Activated naive CD8-positive, alpha-beta T cell treated with anti-CD3 and anti-CD28 coated beads, Interleukin-2, amount 50 U/mL, for 16 hours (primary cell): ENCODE measurements around the gene SIT1.
"Not testable (repeated sequence)": the region's sequence is repeated elsewhere in the genome, so short reads cannot be mapped to it uniquely, and the experiment has no call there.

Source experiments
- DNase-seq: peaks from one replicate; pipeline ENCODE4 v3.0.0-alpha.2; 2020; ENCODE audit warnings: low read depth, low spot score

The SIT1 gene

DNA sequence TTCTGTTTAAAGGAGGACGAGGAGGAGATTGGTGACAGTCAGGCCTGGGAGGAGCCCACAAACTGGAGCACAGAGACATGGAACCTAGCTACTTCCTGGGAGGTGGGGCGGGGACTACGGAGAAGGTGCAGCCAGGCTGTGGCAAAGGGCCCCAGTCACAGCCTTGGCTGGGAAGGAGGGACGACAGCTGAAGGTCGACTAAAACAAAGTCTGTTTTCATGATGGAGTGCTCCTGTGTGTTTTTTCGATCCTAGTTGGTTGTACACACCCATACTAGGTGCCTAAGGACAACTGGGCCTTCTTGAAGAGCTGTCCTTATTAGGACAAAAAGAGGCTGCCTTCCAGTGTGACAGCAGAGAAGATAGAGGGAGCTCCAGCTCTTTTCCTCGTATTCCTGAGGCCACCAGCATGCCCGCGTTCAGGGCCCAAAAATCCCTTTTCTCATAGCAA is 10.3 kb upstream of the SIT1 start:
- DNase-seq, result no peak

DNA sequence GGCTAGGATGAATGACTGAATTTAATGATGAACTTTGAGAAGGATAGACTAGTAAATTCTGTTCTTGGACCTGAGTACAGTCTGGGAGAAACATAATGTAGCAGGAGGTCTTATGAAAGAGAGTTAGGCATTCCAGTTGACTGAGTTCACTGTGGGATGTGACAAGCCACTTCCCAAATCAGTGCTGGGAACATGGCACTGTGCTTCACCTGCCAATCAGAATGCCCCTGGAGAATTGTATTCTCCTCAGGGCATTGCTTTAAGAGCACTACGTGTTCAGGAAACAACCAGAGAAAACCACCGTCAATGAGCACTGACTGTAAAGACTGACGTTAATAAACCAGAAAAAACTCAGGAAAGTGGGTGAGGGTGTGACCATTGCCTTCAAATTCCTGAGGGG is 8.6 kb upstream of the SIT1 start:
- no peak for DNase-seq

DNA sequence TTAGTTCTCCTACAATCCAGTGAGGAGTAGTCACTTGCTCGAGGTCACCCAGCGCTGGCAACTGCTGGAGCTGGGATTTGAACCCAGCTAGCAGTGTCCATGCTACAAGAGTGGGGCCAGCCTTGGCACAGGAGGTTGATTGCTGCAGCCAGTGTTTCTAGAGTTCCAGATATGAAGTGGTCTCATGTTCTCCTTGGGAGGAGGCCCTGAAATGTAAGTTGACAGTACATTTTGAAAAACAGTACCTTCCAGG is 8.2 kb upstream of the SIT1 start:
- DNase-seq, result no peak

DNA sequence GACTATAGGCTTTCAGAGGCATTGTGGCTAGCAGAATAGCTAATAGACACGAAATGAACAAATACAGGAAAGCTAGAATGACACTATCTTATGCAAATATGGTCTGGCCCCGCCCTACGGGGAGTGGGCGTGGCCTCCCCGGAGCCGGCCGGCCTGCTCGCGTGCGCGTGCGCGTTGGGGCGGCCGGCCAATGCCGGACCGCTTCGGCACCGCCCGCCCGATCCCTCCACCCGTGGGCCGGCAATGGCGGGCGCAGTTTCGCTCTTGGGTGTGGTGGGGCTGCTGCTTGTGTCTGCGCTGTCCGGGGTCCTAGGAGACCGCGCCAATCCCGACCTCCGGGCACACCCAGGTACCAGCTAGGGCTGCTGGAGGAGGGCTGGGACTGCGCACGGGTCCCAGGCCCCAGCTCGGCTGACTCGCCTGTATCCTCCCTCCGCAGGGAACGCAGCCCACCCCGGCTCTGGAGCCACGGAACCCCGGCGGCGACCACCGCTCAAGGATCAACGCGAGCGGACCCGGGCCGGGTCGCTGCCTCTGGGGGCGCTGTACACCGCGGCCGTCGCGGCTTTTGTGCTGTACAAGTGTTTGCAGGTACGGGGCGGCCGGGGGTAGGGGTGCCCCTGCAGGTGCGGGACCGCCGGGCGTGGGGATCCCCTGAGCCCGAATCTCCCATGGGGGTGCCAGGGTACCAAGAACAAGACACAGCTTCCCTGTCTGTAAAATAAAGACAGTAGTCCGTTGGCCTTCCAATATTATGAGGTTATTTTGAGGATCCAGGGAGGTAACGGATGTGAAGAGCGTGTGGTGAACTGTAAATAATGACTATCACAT is 7.6 kb upstream of the SIT1 start, which contains the start of gene CCDC107:
Gene CCDC107 (plus strand): TSS at position 156 of the 831 bp plus-strand sequence. CDS start 88 bp downstream, at position 244.
- DNase-seq, result peak; percentile 58

DNA sequence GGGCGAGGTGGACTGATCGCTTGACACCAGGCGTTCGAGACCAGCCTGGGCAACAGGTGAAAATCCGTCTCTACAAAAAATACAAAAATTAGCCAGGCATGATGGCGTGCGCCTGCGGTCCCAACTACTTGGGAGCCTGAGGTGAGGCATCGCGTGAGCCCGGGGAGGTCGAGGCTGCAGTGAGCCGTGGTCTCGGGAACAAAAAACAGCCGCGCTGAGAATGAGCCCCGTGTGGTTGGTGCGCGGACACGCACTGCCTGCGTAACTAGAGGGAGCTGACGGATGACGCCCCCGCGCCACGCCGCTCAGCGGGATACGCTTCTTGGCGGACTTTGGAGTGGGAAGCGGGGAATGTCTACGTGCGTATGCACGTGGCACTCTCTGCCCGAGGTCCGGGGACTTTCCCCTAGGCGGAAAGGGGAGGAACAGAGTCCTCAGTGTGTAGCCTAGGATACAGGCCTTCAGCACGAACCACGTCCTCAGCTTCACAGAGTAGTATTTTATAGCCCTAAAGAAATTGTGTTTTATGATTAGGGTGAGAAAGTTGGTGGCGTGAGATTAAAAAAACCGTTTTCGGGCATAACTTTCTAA is 6.9 kb upstream of the SIT1 start, which contains the start of gene RMRP:
Gene RMRP (minus strand): TSS at position 474 of the 591 bp plus-strand sequence.
- peak; percentile 76 for DNase-seq

DNA sequence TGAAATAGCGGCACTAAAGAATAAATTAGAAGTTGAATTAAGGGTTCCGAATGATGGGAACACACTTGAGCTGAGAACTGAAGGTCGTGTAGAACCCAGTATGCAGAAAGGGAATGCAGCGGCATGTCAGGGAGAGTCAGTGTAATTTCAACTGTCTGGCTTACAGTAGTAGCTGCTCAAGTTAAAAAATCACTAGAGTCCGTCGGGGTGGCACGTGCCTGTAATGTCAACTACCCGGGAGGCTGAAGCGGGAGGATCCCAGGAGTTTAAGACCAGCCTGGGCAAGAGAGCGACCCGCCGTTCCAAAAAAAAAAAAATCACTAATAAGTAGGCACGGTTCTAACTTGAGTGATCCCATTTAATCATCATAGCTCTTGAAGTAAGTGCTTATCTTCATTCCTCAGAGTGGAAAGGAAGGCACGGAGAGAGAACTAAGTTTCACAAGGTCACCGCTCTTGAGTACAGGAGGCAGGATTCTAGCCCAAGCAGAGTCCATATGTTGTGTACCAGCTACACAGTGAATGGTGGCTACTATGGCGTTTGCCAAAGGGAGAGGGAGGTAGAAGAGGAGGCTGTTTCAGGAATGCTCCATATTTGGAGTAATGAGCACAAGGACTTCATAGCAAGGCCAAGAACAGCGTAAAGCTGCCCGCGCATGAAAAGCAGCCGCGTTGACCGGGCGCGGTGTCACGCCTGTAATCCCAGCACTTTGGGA is 6.3 kb upstream of the SIT1 start:
- no peak for DNase-seq

DNA sequence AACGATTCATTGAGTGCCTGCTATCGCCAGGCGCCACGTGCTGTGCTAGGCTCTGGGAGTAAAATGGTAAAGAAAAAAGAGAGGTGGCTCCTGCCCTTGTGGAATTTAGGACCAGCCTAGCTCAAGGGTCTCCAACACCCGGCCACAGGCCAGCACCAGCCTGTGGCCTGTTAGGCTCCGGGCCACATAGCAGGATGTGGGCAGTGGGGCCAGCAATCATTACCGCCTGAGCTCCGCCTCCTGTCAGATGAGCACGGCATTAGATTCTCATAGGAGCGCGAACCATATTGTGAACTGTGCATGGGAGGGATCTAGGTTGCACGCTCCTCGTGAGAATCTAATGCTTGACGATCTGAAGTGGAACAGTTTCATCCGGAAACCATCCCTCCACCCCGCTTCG is 5.6 kb upstream of the SIT1 start:
- DNase-seq, result no peak

DNA sequence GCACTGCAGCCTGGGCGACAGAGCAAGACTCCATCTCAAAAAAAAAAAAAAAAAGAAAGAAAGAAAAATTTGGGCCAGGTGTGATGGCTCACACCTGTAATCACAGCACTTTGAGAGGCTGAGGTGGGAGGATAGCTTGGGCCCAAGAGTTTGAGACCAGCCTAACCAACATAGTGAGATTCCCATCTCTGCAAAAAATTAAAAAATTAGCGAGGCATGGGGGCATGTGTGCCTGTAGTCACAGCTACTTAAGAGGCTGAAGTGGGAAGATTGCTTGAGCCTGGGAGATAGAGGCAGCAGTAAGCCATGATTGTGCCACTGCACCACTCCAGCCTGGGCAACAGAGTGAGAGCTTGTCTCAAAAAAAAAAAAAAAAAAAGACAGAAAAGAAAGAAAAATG is 2.9 kb upstream of the SIT1 start:
- no peak for DNase-seq

DNA sequence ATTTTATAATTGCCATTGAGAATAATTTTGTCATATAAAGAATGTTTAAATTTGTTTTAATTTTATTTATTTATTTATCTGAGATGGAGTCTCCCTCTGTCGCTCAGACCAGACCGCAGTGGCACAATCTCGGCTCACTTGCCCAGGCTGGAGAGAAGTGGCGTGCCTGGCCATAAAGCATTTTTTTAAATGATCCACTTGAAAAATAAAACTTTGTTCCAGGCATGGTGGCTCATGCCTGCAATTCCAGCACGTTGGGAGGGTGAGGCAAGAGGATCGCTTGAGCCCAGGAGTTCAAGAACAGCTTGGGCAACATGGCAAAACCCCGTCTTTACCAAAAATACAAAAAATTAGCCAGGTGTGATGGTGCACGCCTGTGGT is 2.1 kb upstream of the SIT1 start:
- DNase-seq, result no peak

DNA sequence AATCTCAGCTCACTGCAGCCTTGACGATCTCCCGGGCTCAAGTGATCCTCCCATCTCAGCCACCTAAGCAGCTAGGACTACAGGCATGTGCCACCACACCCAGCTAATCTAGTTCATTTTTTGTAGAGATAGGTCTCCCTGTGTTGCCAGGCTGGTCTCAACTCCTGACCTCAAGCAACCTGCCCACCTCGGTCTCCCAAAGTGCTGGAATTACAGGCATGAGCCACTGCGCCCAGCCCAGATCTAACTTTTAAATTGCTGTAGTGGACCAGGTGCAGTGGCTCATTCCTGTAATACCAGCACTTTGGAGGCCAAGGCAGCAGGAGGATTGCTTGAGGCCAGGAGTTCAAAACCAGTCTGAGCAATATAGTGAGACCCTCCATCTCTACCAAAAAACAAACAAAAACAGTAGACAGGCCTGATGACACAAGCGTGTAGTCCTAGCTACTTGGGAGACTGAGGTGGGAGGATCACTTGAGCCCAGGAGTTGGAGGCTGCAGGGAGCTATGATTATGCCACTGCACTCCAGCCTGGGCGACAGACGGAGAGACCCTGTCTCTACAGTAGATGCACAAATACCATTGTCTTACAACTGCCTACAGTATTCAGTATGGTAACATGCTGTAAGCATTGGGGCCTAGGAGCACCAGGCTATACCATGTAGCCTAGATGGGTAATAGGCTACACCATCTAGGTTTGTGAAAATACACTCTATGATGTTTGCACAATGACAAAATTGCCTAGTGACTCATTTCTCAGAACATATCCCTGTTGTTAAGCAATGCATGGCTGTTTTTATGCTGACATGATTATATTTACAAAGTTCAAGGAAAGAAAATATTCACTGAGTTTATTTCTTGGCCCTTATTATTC is 1.5 kb upstream of the SIT1 start:
- DNase-seq, result no peak

DNA sequence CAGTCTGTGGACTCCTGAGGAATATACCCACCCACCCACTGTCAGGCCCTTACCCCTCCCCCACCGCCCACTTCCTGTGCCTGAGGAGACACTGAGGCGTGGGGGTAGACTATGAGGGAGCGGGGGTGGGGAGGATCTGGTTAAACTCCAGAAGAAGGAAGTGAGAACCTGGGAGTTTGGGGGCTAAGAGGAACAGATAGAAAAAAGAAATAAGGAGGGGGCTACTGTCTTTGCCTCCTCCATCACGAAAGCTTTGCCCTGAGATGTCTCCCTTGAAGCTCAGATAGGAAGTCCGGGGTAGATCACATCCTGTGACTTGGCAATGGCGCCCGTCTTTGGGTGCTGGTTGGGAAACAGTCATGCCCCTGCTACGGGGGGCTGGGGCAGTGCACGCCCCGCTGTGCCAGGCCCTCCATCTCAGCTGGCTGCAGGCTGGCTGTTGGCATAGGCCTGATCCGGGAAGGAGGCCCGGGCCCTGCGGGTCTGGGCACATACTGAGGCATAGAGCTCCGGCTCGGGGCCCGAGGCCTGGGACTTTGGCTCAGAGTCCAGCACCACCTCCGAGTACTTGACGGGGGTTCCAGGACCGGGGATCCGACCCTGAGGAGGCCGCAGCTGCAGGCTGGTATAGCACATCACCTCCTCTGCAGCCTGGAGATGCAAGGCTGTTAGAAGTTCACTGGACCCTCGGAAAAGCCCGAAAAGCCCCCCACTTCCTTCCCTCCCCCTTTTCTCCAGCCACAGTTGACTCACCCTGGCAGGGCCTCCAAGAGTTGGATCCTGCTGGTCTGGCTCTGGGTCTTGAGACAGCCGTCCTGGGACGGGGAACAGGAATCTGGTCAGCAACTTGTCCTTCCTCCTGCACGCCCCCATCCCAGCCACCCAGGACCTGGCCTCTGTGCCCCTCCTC is 1.0 kb downstream of the SIT1 start:
- DNase-seq, result no peak

DNA sequence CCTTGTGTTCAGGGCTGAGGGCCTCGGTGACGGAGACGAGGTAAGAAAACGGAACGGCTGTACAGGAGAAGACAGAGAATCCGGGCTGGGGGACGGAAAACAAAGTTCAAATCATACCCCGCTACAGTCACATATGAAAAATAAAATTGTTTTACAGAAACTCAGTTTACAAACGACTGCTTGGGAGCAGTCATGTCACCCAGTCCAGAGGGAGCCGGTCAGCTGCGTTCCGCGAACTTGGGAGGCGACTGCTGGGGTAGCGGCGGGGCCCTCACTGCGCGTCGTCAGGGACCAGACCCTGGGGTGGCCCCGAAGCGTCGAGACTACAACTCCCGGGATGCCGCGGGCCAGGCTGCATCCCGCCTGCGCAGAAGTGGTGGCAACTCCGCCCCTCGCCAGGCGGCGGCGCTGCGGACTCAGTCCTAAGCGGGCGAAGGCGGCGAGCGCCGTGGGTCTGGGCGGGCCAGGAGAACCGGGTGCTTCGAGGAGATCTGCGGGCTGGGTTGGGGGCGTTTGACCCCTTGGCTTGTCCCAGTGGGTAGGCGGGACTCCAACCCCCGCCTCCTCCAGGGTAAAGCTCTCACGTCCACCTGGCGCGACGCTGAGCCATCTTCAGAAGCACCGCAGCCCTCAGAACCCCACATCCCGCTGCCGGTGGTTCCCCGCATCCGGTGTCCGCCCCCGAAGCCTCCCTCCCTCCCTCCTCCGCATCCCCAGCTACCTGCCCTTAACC is 4.0 kb downstream of the SIT1 start:
- peak; percentile 79 for DNase-seq

DNA sequence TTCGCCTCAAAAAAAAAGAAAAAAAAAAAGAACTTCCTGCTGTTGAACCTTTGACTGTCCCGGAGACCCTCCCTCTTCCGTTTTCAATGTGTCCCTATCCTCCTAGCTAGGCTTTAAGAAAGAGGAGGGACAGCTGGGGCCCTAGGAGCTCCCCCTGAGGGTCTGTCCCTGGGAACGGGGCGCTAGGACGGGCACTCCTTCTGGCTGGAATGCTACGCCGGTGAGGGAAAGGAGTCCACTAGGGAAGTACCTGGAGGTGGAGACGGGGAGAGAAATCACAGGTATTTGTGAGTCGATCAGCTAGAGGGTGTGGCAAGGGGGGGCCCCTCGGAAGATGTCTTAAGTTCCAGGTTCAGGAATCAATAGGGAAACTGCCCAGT is 4.6 kb downstream of the SIT1 start:
- no peak for DNase-seq

DNA sequence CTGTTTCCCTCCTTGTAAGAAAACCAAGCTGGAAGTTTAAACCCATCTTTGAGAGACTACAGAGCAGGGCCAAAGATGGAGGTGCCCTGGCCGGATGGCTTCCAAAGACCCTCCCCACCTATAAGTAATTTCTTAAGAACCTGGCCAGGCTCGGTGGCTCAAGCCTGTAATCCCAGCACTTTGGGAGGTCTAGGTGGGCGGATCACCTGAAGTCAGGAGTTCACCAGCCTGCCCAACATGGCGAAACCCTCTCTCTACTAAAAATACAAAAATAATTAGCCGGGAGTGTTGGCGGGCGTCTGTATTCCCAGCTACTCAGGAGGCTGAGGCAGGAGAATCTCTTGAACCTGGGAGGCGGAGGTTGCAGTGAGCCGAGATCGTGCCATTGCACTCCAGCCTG is 5.0 kb downstream of the SIT1 start:
- not testable (repeated sequence) for DNase-seq

DNA sequence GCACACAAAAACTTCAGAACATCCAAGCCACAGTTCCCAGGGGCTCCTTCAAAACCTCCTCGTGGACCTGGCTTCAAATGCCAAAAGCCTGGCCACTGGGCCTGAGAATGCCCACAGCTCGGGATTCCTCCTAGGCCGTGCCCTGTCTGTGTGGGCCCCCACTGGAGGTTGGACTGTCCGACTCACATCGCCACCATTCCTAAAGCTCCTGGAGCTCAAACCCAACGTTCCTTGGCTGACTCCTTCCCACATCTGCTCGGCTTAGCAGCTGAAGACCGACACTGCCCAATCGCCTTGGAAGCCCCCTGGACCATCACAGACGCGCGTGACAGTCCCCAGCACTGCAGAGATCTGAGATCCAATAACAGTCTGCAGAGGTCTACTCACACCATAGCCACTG is 7.7 kb downstream of the SIT1 start:
- no peak for DNase-seq

DNA sequence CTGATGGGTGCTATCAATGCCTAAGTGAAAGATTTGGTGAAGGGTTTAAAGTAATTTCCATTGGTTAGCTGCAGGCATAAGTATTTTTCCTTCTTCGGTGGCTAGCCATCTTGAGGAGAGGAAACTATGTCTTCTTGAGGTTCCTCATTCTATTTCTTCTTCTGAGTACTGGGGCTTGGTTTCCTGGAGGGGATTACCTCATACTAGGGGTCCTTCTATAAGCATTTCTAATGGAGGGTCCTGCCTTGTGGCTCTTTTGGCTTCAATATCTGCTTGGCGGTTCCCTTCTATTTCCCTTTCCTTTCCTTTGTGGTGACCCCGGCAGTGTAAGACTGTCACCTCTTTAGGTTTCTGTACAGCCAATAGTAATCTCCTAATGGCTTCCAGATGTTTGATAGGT is 9.3 kb downstream of the SIT1 start:
- not testable (repeated sequence) for DNase-seq

DNA sequence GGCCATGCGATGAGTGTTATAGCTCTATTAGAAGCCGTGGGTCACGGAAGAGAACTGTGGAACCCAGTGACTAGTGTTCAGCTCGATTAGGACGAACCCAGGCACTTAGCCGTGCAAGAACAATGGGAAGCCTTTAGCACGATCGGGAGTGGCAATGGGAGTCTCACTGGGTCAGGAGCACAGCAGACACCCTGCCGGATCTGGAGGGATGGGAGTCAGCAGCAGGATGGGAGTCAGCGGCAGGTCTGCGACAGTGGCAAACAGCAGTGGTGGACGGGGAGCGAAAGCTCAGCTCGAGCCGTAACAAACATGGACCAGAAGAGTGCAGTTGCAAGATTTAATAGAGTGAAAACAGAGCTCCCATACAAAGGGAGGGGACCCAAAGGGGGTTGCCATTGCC is 10.3 kb downstream of the SIT1 start:
- not testable (repeated sequence) for DNase-seq

DNA sequence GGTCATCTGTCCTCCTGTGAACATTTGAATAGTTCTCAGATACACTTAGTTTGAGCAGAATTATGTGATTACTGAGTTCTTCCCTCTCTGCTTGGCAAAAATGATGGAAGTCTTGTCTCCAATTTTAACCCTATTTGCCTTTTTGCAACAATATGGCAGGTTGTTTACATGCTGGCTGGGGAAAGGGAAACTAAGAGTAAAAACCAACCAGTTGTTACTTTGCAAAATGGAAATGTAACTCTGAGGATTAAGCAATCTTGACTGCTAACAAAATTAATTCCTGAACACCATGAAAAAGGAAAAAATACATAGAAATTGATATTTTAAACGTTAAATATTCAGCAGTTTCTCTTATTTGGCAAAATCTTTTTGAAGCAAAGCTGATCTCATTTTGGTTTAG is 11.1 kb downstream of the SIT1 start:
- no peak for DNase-seq

DNA sequence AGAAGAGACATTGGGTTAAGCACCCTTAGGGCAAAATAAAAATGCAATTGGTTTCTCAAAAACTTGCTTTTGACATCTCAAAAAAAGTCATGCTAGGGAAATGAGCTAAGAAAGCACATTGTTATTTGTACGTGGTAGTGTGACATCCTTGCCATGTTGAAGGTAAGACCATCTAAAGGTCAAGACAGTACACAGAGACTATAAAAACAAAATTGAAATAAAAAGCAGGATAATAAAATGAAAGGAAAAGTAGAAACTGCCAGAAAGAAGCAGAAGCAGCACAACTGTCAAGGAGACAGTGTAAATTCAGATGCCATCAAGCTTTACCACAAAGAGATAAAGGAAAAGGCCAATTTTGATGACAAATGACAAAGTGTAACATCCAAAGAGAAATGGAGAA is 11.5 kb downstream of the SIT1 start:
- not testable (repeated sequence) for DNase-seq

DNA sequence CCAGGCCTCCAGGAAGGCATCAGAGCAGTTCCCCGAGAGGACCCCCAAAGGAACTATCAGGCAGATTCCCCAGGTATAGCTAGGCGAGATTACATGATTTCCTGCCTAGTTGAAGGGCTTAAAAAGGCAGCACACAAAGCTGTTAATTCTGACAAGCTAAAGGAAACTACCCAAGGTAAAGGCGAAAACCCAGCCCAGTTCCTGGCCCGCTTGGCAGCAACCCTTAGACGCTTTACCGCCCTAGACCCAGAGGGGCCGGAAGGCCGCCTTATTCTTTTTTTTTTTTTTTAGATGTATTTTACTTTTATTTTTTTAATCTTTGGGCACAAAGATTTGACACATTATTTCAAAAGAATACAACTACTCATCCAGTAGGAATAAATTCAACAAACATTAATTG is 12.0 kb downstream of the SIT1 start:
- DNase-seq, result not testable (repeated sequence)
